Dermis microvascular lymphatic vessel endothelial cell (primary cell): ENCODE data around the gene RABGGTB. TPM values are rescaled to one million over a fixed set of nuclear protein-coding genes. Genes with fewer than 3 reads are reported as not detected.
"Not testable (repeated sequence)": the region's sequence is repeated elsewhere in the genome, so short reads cannot be mapped to it uniquely, and the experiment has no call there.

ENCODE experiments used
- DNase-seq, 2 donors: peaks; one replicate each; pipeline versions ENCODE4 v3.0.0 to v3.0.0-alpha.2; 2010; ENCODE audit warnings: low read depth in 2 of 2
- total RNA-seq: library from RNA; depleted of rRNA; stranded (reverse); fragments of >200 nt; gene quantifications from 2 replicates; pipeline ENCODE4 v1.2.1, GENCODE V29; 2014

RABGGTB gene
- total RNA-seq: 41.3 and 47.8 TPM in 2 replicates

- peak; percentile 94 to 97 for DNase-seq
These were observed at the start of gene RABGGTB for GRCh38 chr1:75785983-75786853. Gene RABGGTB, plus strand, starts transcription at chr1:75786256. Its CDS starts 16 bp downstream, at chr1:75786272.

- DNase-seq: no peak
These were observed 43.9 kb upstream of the RABGGTB start for GRCh38 chr1:75742047-75742625.

GRCh38 chr1:75745276-75745675 lies 40.8 kb upstream of the RABGGTB start:
- no peak for DNase-seq

- not testable (repeated sequence) for DNase-seq
These were observed 28.8 kb upstream of the RABGGTB start for GRCh38 chr1:75757210-75757609.

GRCh38 chr1:75758543-75758942 lies 27.5 kb upstream of the RABGGTB start:
- DNase-seq: not testable (repeated sequence)

GRCh38 chr1:75764057-75764655 lies 21.9 kb upstream of the RABGGTB start:
- no peak for DNase-seq

- DNase-seq: peak in 1 of 2 donors; percentile 65
These were observed 20.2 kb upstream of the RABGGTB start for GRCh38 chr1:75765697-75766355.

GRCh38 chr1:75768016-75768415 lies 18.0 kb upstream of the RABGGTB start:
- no peak for DNase-seq

- DNase-seq: no peak
These were observed 15.3 kb upstream of the RABGGTB start for GRCh38 chr1:75770761-75771160.

GRCh38 chr1:75771978-75772377 lies 14.1 kb upstream of the RABGGTB start:
- DNase-seq: no peak

- not testable (repeated sequence) for DNase-seq
These were observed 8.2 kb upstream of the RABGGTB start for GRCh38 chr1:75777812-75778211.

GRCh38 chr1:75778694-75779093 lies 7.4 kb upstream of the RABGGTB start:
- not testable (repeated sequence) for DNase-seq

- not testable (repeated sequence) for DNase-seq
These were observed 5.9 kb upstream of the RABGGTB start for GRCh38 chr1:75780183-75780582.

- DNase-seq: not testable (repeated sequence)
These were observed 2.1 kb upstream of the RABGGTB start for GRCh38 chr1:75783920-75784319.

GRCh38 chr1:75785320-75785982 lies 605 bp upstream of the RABGGTB start:
- DNase-seq: no peak

- no peak for DNase-seq
These were observed 941 bp downstream of the RABGGTB start for GRCh38 chr1:75786901-75787493.

- DNase-seq: no peak
These were observed 1.5 kb downstream of the RABGGTB start for GRCh38 chr1:75787524-75787923.

GRCh38 chr1:75789988-75790387 lies 3.9 kb downstream of the RABGGTB start:
- no peak for DNase-seq

- peak in 1 of 2 donors; percentile 23 for DNase-seq
These were observed 5.0 kb downstream of the RABGGTB start for GRCh38 chr1:75791022-75791421.

GRCh38 chr1:75792091-75792490 lies 6.0 kb downstream of the RABGGTB start:
- DNase-seq: no peak

GRCh38 chr1:75794382-75794781 lies 8.3 kb downstream of the RABGGTB start:
- DNase-seq: no peak
